ENCODE results near the gene ANO3. TPM values are rescaled to one million over a fixed set of nuclear protein-coding genes. Genes with fewer than 3 reads are reported as not detected.

ANO3 gene
- total and polyA plus RNA-seq, 2 of the 4 experiments (the other 2 are of a cell fraction) = 0.02 to 0.18 TPM

DNA sequence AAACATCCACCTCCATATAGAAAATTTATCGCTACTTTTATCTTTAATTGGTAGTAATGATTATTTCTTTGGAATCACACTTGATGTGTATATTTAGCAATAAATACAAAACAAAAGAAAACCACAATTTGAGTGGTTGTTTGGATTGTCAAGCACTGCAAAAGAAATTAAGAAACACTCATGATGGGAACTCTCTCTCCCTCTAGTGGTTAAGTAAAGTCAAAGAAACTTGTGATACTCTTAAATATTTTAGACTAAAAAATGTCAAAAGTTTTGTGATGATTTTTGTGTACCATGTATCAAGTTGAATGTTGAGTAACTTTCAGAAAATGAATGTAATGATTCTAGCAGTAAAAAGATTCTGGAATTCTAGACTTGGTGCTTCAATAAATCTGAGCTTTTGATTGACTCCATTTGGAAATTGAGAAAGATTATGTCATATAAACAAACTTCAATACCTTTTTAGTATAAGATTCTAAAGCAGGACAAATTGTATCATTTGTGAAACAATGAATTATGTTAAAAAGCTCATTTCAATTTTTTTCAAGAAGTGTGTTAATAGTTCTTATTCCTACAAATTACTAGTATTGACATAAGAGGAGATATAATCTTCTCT is 219.4 kb downstream of the ANO3 start:
- Histone ChIP-seq H3K56ac (ENCODE audit: extremely low read depth, insufficient read depth, low read length) (no peak overlapping the region), H3K4me3 (ENCODE audit: insufficient read depth, low read depth, low read length) (no peak overlapping the region), H3K27ac (ENCODE audit: insufficient read depth, low read length) (no peak overlapping the region), H2BK15ac (ENCODE audit: low read depth, low read length) (no peak overlapping the region), H3K14ac (replicated peaks; ENCODE audit: low read depth, low read length) (no peak overlapping the region), H3K27me3 (ENCODE audit: control insufficient read depth, insufficient read depth, low read length) (no peaks in the 10 kb centered on the region), H2BK120ac (ENCODE audit: low read depth, low read length) (no peak overlapping the region), H3K4me2 (ENCODE audit: low read depth, low read length) (no peak overlapping the region), H2BK5ac (ENCODE audit: low read depth, low read length, poor library complexity, severe bottlenecking) (no peak overlapping the region), H3K4ac (ENCODE audit: low read depth, low read length) (no peak overlapping the region), H3K18ac (ENCODE audit: low read depth, low read length) (no peak overlapping the region), H2AK9ac (replicated peaks; ENCODE audit: low read depth, low read length, poor library complexity) (no peak overlapping the region), H3K36me3 (ENCODE audit: control insufficient read depth, insufficient read depth, low read length) (no peaks in the 10 kb centered on the region), H2BK20ac (ENCODE audit: low read depth, low read length) (no peak overlapping the region), H3K79me1 (ENCODE audit: low read depth in 1 of 2, low read length in 2 of 2) (no peaks in the 10 kb centered on the region), H3K23ac (ENCODE audit: low read depth, low read length) (no peak overlapping the region), H2AK5ac (ENCODE audit: low read depth, low read length) (no peak overlapping the region), H3K9ac (ENCODE audit: low read depth, low read length) (no peak overlapping the region), H4K91ac (ENCODE audit: insufficient read depth, low read depth, low read length) (no peak overlapping the region), H2AFZ (replicated peaks; ENCODE audit: low read length, poor library complexity) (no peak overlapping the region), H3K9me1 (ENCODE audit: insufficient read depth, low read length) (no peaks in the 10 kb centered on the region), H4K8ac (ENCODE audit: low read depth in 2 of 2, low read length in 2 of 2) (no peak overlapping the region), H3K4me1 (ENCODE audit: control insufficient read depth, insufficient read depth, low read length) (no peaks in the 10 kb centered on the region), H3K9me3 (ENCODE audit: control insufficient read depth, insufficient read depth, low read length) (no peaks in the 10 kb centered on the region), H4K5ac (ENCODE audit: low read depth, low read length) (no peak overlapping the region), H4K20me1 (ENCODE audit: insufficient read depth, low read length) (no peaks in the 10 kb centered on the region)
- intact Hi-C loops (cut with micrococcal nuclease) = loop anchor here (1.0 kb wide), 1 partner anchor 254 kb away; no protein-coding TSS in a partner anchor
- BruUV-seq (replicated peaks) = no TSS peak
- WGBS, 2 experiments (ENCODE audit: extremely low coverage in 2 of 2, insufficient read length in 1 of 2) = no CpG with 5 or more reads among the region's 1 CpG
- in situ Hi-C loops (cut with MboI; ENCODE audit: low sequenced_read_pairs) = no loop called here
- ATAC-seq (ENCODE audit: low read depth) (no peak; the same call in 1 of the 2 replicates), DNase-seq (peak; percentile 6)
- dilution Hi-C loops (cut with HindIII; ENCODE audit: low sequenced_read_pairs, unreplicated experiment) = no loop called here
- CTCF ChIA-PET = interaction anchor here (0.8 kb wide), 1 partner anchor 11 kb away, joined by 4 read pairs; no protein-coding TSS in a partner anchor
- TF ChIP-seq RAD21 (IDR thresholded peaks at IDR 0.05; ENCODE audit: low read length) = peak; percentile 25; the same call in 1 of the 2 replicates
- no peak for TF ChIP-seq RCOR1 (IDR thresholded peaks at IDR 0.05; ENCODE audit: insufficient replicate concordance, low read length)
- TF ChIP-seq, protein P1, sequence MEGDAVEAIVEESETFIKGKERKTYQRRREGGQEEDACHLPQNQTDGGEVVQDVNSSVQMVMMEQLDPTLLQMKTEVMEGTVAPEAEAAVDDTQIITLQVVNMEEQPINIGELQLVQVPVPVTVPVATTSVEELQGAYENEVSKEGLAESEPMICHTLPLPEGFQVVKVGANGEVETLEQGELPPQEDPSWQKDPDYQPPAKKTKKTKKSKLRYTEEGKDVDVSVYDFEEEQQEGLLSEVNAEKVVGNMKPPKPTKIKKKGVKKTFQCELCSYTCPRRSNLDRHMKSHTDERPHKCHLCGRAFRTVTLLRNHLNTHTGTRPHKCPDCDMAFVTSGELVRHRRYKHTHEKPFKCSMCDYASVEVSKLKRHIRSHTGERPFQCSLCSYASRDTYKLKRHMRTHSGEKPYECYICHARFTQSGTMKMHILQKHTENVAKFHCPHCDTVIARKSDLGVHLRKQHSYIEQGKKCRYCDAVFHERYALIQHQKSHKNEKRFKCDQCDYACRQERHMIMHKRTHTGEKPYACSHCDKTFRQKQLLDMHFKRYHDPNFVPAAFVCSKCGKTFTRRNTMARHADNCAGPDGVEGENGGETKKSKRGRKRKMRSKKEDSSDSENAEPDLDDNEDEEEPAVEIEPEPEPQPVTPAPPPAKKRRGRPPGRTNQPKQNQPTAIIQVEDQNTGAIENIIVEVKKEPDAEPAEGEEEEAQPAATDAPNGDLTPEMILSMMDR (conservative IDR thresholded peaks at IDR 0.05; ENCODE audit: low read depth, low read length) = peak; percentile 48
- no peak for TF ChIP-seq POLR2A (IDR thresholded peaks at IDR 0.05; ENCODE audit: low read depth, low read length)
- no peak for TF ChIP-seq RFX5 (IDR thresholded peaks at IDR 0.05; ENCODE audit: low read depth, low read length)
- POLR2A ChIA-PET (ENCODE audit: unreplicated experiment) = no interaction called here
